Astrocyte (in vitro differentiated cells and primary cell): ENCODE measurements around the gene RPGRIP1L.

Experiments
- CTCF ChIP-seq: IDR thresholded peaks from 2 replicates; pipeline ENCODE4 v1.5.1; 2011; ENCODE audit warnings: low read depth, mild to moderate bottlenecking, inconsistent platforms, low read length, moderate library complexity; ENCODE audit not compliant: insufficient read depth
- EZH2 ChIP-seq: IDR thresholded peaks from 2 replicates; pipeline ENCODE4 v1.6.1; 2012; ENCODE audit warnings: mild to moderate bottlenecking, low read length, inconsistent platforms; ENCODE audit not compliant: insufficient read depth

GRCh38 chr16:53558710-53559109 is 144.9 kb downstream of the RPGRIP1L start:
- TF ChIP-seq CTCF: no peak
- TF ChIP-seq EZH2: no peak
